IMR-90 (cell line): Measurements from ENCODE around the gene KDM1B. TPM values are rescaled to one million over a fixed set of nuclear protein-coding genes. Genes with fewer than 3 reads are reported as not detected.
"Not testable (repeated sequence)": the region's sequence is repeated elsewhere in the genome, so short reads cannot be mapped to it uniquely, and the experiment has no call there.

Experiments
- ATAC-seq: fragments of 200-7000 bp; cut with Tn5 transposase; 2 replicates; pipeline ENCODE4 v1.9.1; 2020; ENCODE audit warnings: low read depth, mild to moderate bottlenecking, moderate library complexity
- BruUV-seq: library from RNA; stranded (reverse); fragments of 400-500 nt; replicated peaks from 2 replicates; lab custom pipeline; 2021; lab: Mats Ljungman, UMichigan
- CTCF ChIA-PET: fragments of 300-600 bp; formaldehyde crosslinking; extraction: SDS; loops from one replicate; lab custom pipeline; 2021; ENCODE audit warnings: antibody characterized with exemption; lab: Yijun Ruan, JAX
- POLR2A ChIA-PET: fragments of 300-600 bp; sonication (Branson Sonifier 250); formaldehyde crosslinking; loops from one replicate; lab custom pipeline; 2022; ENCODE audit warnings: antibody characterized with exemption; ENCODE audit not compliant: unreplicated experiment; lab: Charles Lee
- DNase-seq: peaks from one replicate; pipeline ENCODE4 v3.0.0; 2013
- H2AFZ ChIP-seq: replicated peaks from 2 replicates; pipeline ENCODE3; 2013; ENCODE audit warnings: low read length, mild to moderate bottlenecking; ENCODE audit not compliant: poor library complexity
- H2AK5ac ChIP-seq: 2 replicates; pipeline ENCODE4 v1.6.1; 2013; ENCODE audit warnings: low read depth, low read length, inconsistent platforms
- H2AK9ac ChIP-seq: replicated peaks from 2 replicates; pipeline ENCODE3; 2013; ENCODE audit warnings: mild to moderate bottlenecking, low read depth, low read length, moderate library complexity; ENCODE audit not compliant: poor library complexity
- H2BK120ac ChIP-seq: 2 replicates; pipeline ENCODE4 v1.6.1; 2013; ENCODE audit warnings: low read depth, low read length, inconsistent platforms
- H2BK15ac ChIP-seq: 3 replicates; pipeline ENCODE4 v1.6.1; 2013; ENCODE audit warnings: low read depth, low read length, inconsistent platforms
- H2BK20ac ChIP-seq: 2 replicates; pipeline ENCODE4 v1.6.1; 2013; ENCODE audit warnings: low read depth, mild to moderate bottlenecking, inconsistent platforms, low read length, moderate library complexity
- H2BK5ac ChIP-seq: 2 replicates; pipeline ENCODE4 v1.6.1; 2013; ENCODE audit warnings: mild to moderate bottlenecking, low read depth, low read length, inconsistent platforms; ENCODE audit not compliant: poor library complexity, severe bottlenecking
- H3K14ac ChIP-seq: replicated peaks from 2 replicates; pipeline ENCODE4 v1.6.1; 2013; ENCODE audit warnings: low read depth, low read length, inconsistent platforms
- H3K18ac ChIP-seq: 2 replicates; pipeline ENCODE4 v1.6.1; 2013; ENCODE audit warnings: low read depth, low read length, control low read depth
- H3K23ac ChIP-seq: 2 replicates; pipeline ENCODE4 v1.6.1; 2013; ENCODE audit warnings: low read depth, low read length, inconsistent platforms
- H3K27ac ChIP-seq: 2 replicates; pipeline ENCODE4 v1.5.1; 2013; ENCODE audit warnings: mild to moderate bottlenecking, control low read depth, low read length; ENCODE audit not compliant: insufficient read depth
- H3K27me3 ChIP-seq: 2 replicates; pipeline ENCODE4 v1.6.1; 2013; ENCODE audit warnings: low read length; ENCODE audit not compliant: control insufficient read depth, insufficient read depth
- H3K36me3 ChIP-seq: 2 replicates; pipeline ENCODE4 v1.6.1; 2013; ENCODE audit warnings: low read length, mixed read lengths; ENCODE audit not compliant: control insufficient read depth, insufficient read depth
- H3K4ac ChIP-seq: 2 replicates; pipeline ENCODE4 v1.6.1; 2013; ENCODE audit warnings: low read depth, low read length, inconsistent platforms
- H3K4me1 ChIP-seq: 2 replicates; pipeline ENCODE4 v1.6.1; 2013; ENCODE audit warnings: low read length, mixed read lengths; ENCODE audit not compliant: control insufficient read depth, insufficient read depth
- H3K4me2 ChIP-seq: 2 replicates; pipeline ENCODE4 v1.6.1; 2013; ENCODE audit warnings: low read depth, mild to moderate bottlenecking, control low read depth, low read length, moderate library complexity
- H3K4me3 ChIP-seq: 2 replicates; pipeline ENCODE4 v1.5.1; 2013; ENCODE audit warnings: low read depth, mild to moderate bottlenecking, control low read depth, low read length, moderate library complexity; ENCODE audit not compliant: insufficient read depth
- H3K56ac ChIP-seq: 2 replicates; pipeline ENCODE4 v1.6.1; 2013; ENCODE audit warnings: low read length, inconsistent platforms; ENCODE audit not compliant: insufficient read depth; ENCODE audit errors: extremely low read depth
- H3K79me1 ChIP-seq, 2 experiments: 2 replicates each; pipeline ENCODE4 v1.6.1; 2013; ENCODE audit warnings: low read length in 2 of 2, inconsistent platforms in 1 of 2, low read depth in 1 of 2
- H3K9ac ChIP-seq: 2 replicates; pipeline ENCODE4 v1.6.1; 2013; ENCODE audit warnings: low read depth, low read length, control low read depth
- H3K9me1 ChIP-seq: 2 replicates; pipeline ENCODE4 v1.6.1; 2013; ENCODE audit warnings: low read length, inconsistent platforms; ENCODE audit not compliant: insufficient read depth
- H3K9me3 ChIP-seq: 2 replicates; pipeline ENCODE4 v1.6.1; 2013; ENCODE audit warnings: low read length; ENCODE audit not compliant: control insufficient read depth, insufficient read depth
- H4K20me1 ChIP-seq: 2 replicates; pipeline ENCODE4 v1.6.1; 2013; ENCODE audit warnings: low read length, inconsistent platforms; ENCODE audit not compliant: insufficient read depth
- H4K5ac ChIP-seq: 2 replicates; pipeline ENCODE4 v1.6.1; 2013; ENCODE audit warnings: mild to moderate bottlenecking, low read depth, low read length, control low read depth
- H4K8ac ChIP-seq, 2 experiments: 2 replicates each; pipeline ENCODE4 v1.6.1; 2013; ENCODE audit warnings: low read depth in 2 of 2, low read length in 2 of 2, control low read depth in 1 of 2, inconsistent platforms in 1 of 2
- H4K91ac ChIP-seq: 2 replicates; pipeline ENCODE4 v1.6.1; 2013; ENCODE audit warnings: low read depth, low read length, inconsistent platforms; ENCODE audit not compliant: insufficient read depth
- WGBS, 2 experiments: methylation state at CpG; one replicate each; pipeline versions ENCODE4 v1.1.5 to v1.1.7; 2013; ENCODE audit warnings: missing lambda C conversion rate in 2 of 2; ENCODE audit not compliant: insufficient read length in 1 of 2; ENCODE audit errors: extremely low coverage in 2 of 2; 5-methylcytosine and 5-hydroxymethylcytosine counted together
- dilution Hi-C: fragments of 300-500 bp; cut with HindIII; formaldehyde crosslinking; loops from one replicate; pipeline ENCODE4 v1.14.3; 2018; ENCODE audit warnings: low sequenced_read_pairs; ENCODE audit not compliant: unreplicated experiment
- in situ Hi-C: fragments of 300-500 bp; cut with MboI; formaldehyde crosslinking; loops from 3 replicates; pipeline ENCODE4 v1.14.3; 2019; ENCODE audit warnings: low sequenced_read_pairs, inconsistent platforms, mixed read lengths
- intact Hi-C: fragments of 100-400 bp; cut with micrococcal nuclease; formaldehyde crosslinking; loops from 2 replicates; pipeline ENCODE4 v1.10.0; 2022
- polyA plus RNA-seq, 3 experiments: library from polyadenylated mRNA; depleted of rRNA; stranded (reverse); fragments of >200 nt; gene quantifications; 2 replicates each; pipeline ENCODE4 v1.2.3, GENCODE V29; 2012; ENCODE audit warnings: low replicate concordance in 1 of 3
- total RNA-seq: library from RNA; depleted of rRNA; stranded (reverse); fragments of >200 nt; gene quantifications from 2 replicates; pipeline ENCODE4 v1.2.3, GENCODE V29; 2012

The KDM1B gene
- total and polyA plus RNA-seq, 2 of the 4 experiments (the other 2 are of a cell fraction), result 13.2 to 16.7 TPM

DNA sequence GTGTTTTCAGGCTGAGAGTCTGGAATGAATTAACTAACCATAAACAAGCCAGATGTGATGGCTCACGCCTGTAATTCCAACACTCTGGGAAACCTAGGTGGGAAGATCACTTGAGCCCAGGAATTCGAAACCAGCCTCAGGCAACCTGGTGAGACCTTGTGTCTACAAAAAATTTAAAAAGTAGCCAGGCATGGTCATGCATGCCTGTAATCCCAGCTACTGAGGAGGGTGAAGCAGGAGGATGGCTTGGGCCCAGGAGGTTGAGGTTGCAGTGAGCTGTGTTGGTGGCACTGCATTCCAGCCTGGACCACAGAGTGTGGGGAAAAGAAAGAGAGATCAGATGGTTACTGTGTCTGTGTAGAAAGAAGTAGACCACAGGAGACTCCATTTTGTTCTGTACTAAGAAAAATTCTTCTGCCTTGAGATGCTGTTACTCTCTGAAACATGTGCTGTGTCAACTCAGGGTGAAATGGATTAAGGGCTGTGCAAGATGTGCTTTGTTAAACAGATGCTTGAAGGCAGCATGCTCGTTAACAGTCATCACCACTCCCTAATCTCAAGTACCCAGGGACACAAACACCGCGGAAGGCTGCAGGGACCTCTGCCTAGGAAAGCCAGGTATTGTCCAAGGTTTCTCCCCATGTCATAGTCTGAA is 71.4 kb downstream of the KDM1B start:
- not testable (repeated sequence) for H3K9ac ChIP-seq

DNA sequence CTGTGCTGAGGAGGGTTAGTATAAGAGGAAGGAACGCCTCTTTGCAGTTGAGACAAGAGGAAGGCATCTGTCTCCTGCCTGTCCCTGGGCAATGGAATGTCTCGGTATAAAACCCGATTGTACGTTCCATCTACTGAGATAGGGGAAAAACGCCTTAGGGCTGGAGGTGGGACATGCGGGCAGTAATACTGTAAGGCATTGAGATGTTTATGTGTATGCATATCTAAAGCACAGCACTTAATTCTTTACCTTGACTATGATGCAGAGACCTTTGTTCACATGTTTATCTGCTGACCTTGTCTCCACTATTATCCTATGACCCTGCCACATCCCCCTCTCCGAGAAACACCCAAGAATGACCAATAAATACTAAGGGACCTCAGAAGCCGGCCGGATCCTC is 71.9 kb downstream of the KDM1B start:
- BruUV-seq, H3K4me1 ChIP-seq: not testable (repeated sequence)

More for the DNA sequence above, 71.4 kb downstream of the KDM1B start:
- H2BK120ac ChIP-seq, H3K56ac ChIP-seq, intact Hi-C loops, H3K9me1 ChIP-seq, H3K14ac ChIP-seq, H3K4me1 ChIP-seq, H2AK5ac ChIP-seq, H4K5ac ChIP-seq, CTCF ChIA-PET, H3K9me3 ChIP-seq, H2AK9ac ChIP-seq, H4K91ac ChIP-seq, H4K20me1 ChIP-seq, H2BK20ac ChIP-seq, H3K18ac ChIP-seq, H2AFZ ChIP-seq, H2BK15ac ChIP-seq, in situ Hi-C loops, dilution Hi-C loops, H3K4me2 ChIP-seq, BruUV-seq, H3K23ac ChIP-seq, POLR2A ChIA-PET, H3K4me3 ChIP-seq, H4K8ac ChIP-seq, H3K27me3 ChIP-seq: not testable (repeated sequence)
- H3K4ac ChIP-seq, result 0 out of 2 replicates have a peak overlapping the region, but pooled peaks have one; percentile 35
- H3K27ac ChIP-seq, result peak overlapping the region; percentile 56; the same call in 1 of the 2 replicates
- H3K79me1 ChIP-seq, result peaks cover 7 to 21% of the 10 kb centered on the region in 2 experiments
- peak overlapping the region; percentile 43 for H2BK5ac ChIP-seq
- ATAC-seq (peak; percentile 89), DNase-seq (peak; percentile 64)
- 100% methylated on average over 1 of the region's 5 CpGs; no CpG with 5 or more reads in 1 of the 2 experiments for WGBS, 2 experiments
- H3K36me3 ChIP-seq, result peaks cover 17% of the 10 kb centered on the region

More for the DNA sequence above, 71.9 kb downstream of the KDM1B start:
- H3K27me3 ChIP-seq, H3K56ac ChIP-seq, in situ Hi-C loops, H3K23ac ChIP-seq, H2AK5ac ChIP-seq, H3K14ac ChIP-seq, CTCF ChIA-PET, dilution Hi-C loops, POLR2A ChIA-PET, intact Hi-C loops, H4K8ac ChIP-seq, H2BK15ac ChIP-seq, H3K9ac ChIP-seq, H3K4ac ChIP-seq, DNase-seq, H4K20me1 ChIP-seq, H2AK9ac ChIP-seq, H3K27ac ChIP-seq, H3K18ac ChIP-seq, H3K9me3 ChIP-seq, H3K9me1 ChIP-seq, H2AFZ ChIP-seq, H2BK120ac ChIP-seq, H3K4me2 ChIP-seq, H2BK20ac ChIP-seq, H3K4me3 ChIP-seq, ATAC-seq, H4K91ac ChIP-seq: not testable (repeated sequence)
- H3K36me3 ChIP-seq, result peaks cover 17% of the 10 kb centered on the region
- H3K79me1 ChIP-seq, result peaks cover 7 to 21% of the 10 kb centered on the region in 2 experiments
- peak overlapping the region; percentile 69; the same call in 1 of the 2 replicates for H4K5ac ChIP-seq
- H2BK5ac ChIP-seq, result peak overlapping the region; percentile 43
- 100% methylated on average over 1 of the region's 9 CpGs; no CpG with 5 or more reads in 1 of the 2 experiments for WGBS, 2 experiments
